Effector memory CD4-positive, alpha-beta T cell (primary cell): ENCODE measurements around the gene DOCK3.
"Not testable (repeated sequence)": the region's sequence is repeated elsewhere in the genome, so short reads cannot be mapped to it uniquely, and the experiment has no call there.

ENCODE experiments used
- DNase-seq, 3 donors: peaks; one replicate each; pipeline ENCODE4 v3.0.0-alpha.2; 2020
- H3K27ac ChIP-seq: 2 replicates; pipeline ENCODE4 v1.7.0; 2013; ENCODE audit warnings: mild to moderate bottlenecking, low read length, moderate library complexity; ENCODE audit not compliant: insufficient read depth, poor library complexity, severe bottlenecking
- H3K27me3 ChIP-seq: replicated peaks from 2 replicates; pipeline ENCODE4 v1.7.0; 2013; ENCODE audit warnings: mild to moderate bottlenecking, low read length; ENCODE audit not compliant: insufficient read depth, control insufficient read depth, poor library complexity, severe bottlenecking
- H3K36me3 ChIP-seq: 2 replicates; pipeline ENCODE4 v1.7.0; 2013; ENCODE audit warnings: mild to moderate bottlenecking, low read length, moderate library complexity; ENCODE audit not compliant: control insufficient read depth, insufficient read depth
- H3K4me1 ChIP-seq: 2 replicates; pipeline ENCODE4 v1.7.0; 2013; ENCODE audit warnings: low read length, mild to moderate bottlenecking; ENCODE audit not compliant: control insufficient read depth, insufficient read depth, poor library complexity, severe bottlenecking
- H3K4me3 ChIP-seq: 2 replicates; pipeline ENCODE4 v1.7.0; 2013; ENCODE audit warnings: low read length, low read depth, mild to moderate bottlenecking; ENCODE audit not compliant: insufficient read depth, poor library complexity, severe bottlenecking
- H3K9me3 ChIP-seq: 2 replicates; pipeline ENCODE4 v1.7.0; 2013; ENCODE audit warnings: mild to moderate bottlenecking, low read length, moderate library complexity; ENCODE audit not compliant: control insufficient read depth

DOCK3 gene

GRCh38 chr3:50811893-50812292, 137.2 kb downstream of the DOCK3 start:
- no peak overlapping the region for H3K27ac ChIP-seq
- no peaks in the 10 kb centered on the region for H3K36me3 ChIP-seq
- DNase-seq, result no peak
- no peaks in the 10 kb centered on the region for H3K4me1 ChIP-seq
- H3K4me3 ChIP-seq, result no peak overlapping the region
- H3K27me3 ChIP-seq, result no peaks in the 10 kb centered on the region
- no peaks in the 10 kb centered on the region for H3K9me3 ChIP-seq

- no peaks in the 10 kb centered on the region for H3K27me3 ChIP-seq
- H3K9me3 ChIP-seq, result no peaks in the 10 kb centered on the region
- no peaks in the 10 kb centered on the region for H3K4me1 ChIP-seq
- H3K27ac ChIP-seq, result no peak overlapping the region
- DNase-seq, result no peak
- H3K36me3 ChIP-seq, result no peaks in the 10 kb centered on the region
- no peak overlapping the region for H3K4me3 ChIP-seq
These were observed 141.1 kb downstream of the DOCK3 start for GRCh38 chr3:50815844-50816243.

GRCh38 chr3:50816894-50817293, 142.2 kb downstream of the DOCK3 start:
- H3K9me3 ChIP-seq, result no peaks in the 10 kb centered on the region
- H3K27me3 ChIP-seq, result no peaks in the 10 kb centered on the region
- H3K36me3 ChIP-seq, result no peaks in the 10 kb centered on the region
- no peak for DNase-seq
- H3K27ac ChIP-seq, result no peak overlapping the region
- H3K4me1 ChIP-seq, result no peaks in the 10 kb centered on the region
- no peak overlapping the region for H3K4me3 ChIP-seq

GRCh38 chr3:50817756-50818529, 143.2 kb downstream of the DOCK3 start:
- Histone ChIP-seq H3K36me3 (no peaks in the 10 kb centered on the region), H3K27ac (no peak overlapping the region), H3K9me3 (no peaks in the 10 kb centered on the region), H3K4me1 (no peaks in the 10 kb centered on the region), H3K27me3 (no peaks in the 10 kb centered on the region), H3K4me3 (no peak overlapping the region)
- no peak for DNase-seq

- no peaks in the 10 kb centered on the region for H3K27me3 ChIP-seq
- H3K4me1 ChIP-seq, result no peaks in the 10 kb centered on the region
- no peak overlapping the region for H3K27ac ChIP-seq
- H3K9me3 ChIP-seq, result no peaks in the 10 kb centered on the region
- no peaks in the 10 kb centered on the region for H3K36me3 ChIP-seq
- DNase-seq, result no peak
- H3K4me3 ChIP-seq, result no peak overlapping the region
These were observed 145.2 kb downstream of the DOCK3 start for GRCh38 chr3:50819882-50820281.

- H3K27ac ChIP-seq, result no peak overlapping the region
- H3K36me3 ChIP-seq, result no peaks in the 10 kb centered on the region
- no peaks in the 10 kb centered on the region for H3K27me3 ChIP-seq
- no peaks in the 10 kb centered on the region for H3K4me1 ChIP-seq
- H3K4me3 ChIP-seq, result no peak overlapping the region
- no peak for DNase-seq
- H3K9me3 ChIP-seq, result no peaks in the 10 kb centered on the region
These were observed 151.1 kb downstream of the DOCK3 start for GRCh38 chr3:50825841-50826240.

- no peak overlapping the region for H3K4me3 ChIP-seq
- no peak for DNase-seq
- no peak overlapping the region for H3K27ac ChIP-seq
- H3K36me3 ChIP-seq, result no peaks in the 10 kb centered on the region
- H3K9me3 ChIP-seq, result no peaks in the 10 kb centered on the region
- no peaks in the 10 kb centered on the region for H3K27me3 ChIP-seq
- no peaks in the 10 kb centered on the region for H3K4me1 ChIP-seq
These were observed 155.7 kb downstream of the DOCK3 start for GRCh38 chr3:50830451-50830850.

- H3K4me3 ChIP-seq, result not testable (repeated sequence)
These were observed 156.3 kb downstream of the DOCK3 start for GRCh38 chr3:50831009-50831408.

GRCh38 chr3:50840983-50841489, 166.3 kb downstream of the DOCK3 start:
- no peaks in the 10 kb centered on the region for H3K9me3 ChIP-seq
- H3K36me3 ChIP-seq, result no peaks in the 10 kb centered on the region
- H3K4me3 ChIP-seq, result no peak overlapping the region
- no peaks in the 10 kb centered on the region for H3K27me3 ChIP-seq
- H3K4me1 ChIP-seq, result no peaks in the 10 kb centered on the region
- H3K27ac ChIP-seq, result no peak overlapping the region
- DNase-seq, result no peak

More at GRCh38 chr3:50831009-50831408, 156.3 kb downstream of the DOCK3 start:
- not testable (repeated sequence) for H3K4me1 ChIP-seq, H3K27ac ChIP-seq, H3K36me3 ChIP-seq, DNase-seq, H3K27me3 ChIP-seq, H3K9me3 ChIP-seq

- DNase-seq, result no peak
These were observed 173.6 kb downstream of the DOCK3 start for GRCh38 chr3:50848308-50848707.

More at GRCh38 chr3:50848308-50848707, 173.6 kb downstream of the DOCK3 start:
- H3K36me3 ChIP-seq, result no peaks in the 10 kb centered on the region
- H3K4me3 ChIP-seq, result no peak overlapping the region
- H3K4me1 ChIP-seq, result no peaks in the 10 kb centered on the region
- H3K9me3 ChIP-seq, result no peaks in the 10 kb centered on the region
- no peaks in the 10 kb centered on the region for H3K27me3 ChIP-seq
- H3K27ac ChIP-seq, result no peak overlapping the region
